ENCODE measurements around the gene LRRC26.

GRCh38 chr9:137136881-137137607, 32.8 kb downstream of the LRRC26 start:
- TF ChIP-seq, protein P1, sequence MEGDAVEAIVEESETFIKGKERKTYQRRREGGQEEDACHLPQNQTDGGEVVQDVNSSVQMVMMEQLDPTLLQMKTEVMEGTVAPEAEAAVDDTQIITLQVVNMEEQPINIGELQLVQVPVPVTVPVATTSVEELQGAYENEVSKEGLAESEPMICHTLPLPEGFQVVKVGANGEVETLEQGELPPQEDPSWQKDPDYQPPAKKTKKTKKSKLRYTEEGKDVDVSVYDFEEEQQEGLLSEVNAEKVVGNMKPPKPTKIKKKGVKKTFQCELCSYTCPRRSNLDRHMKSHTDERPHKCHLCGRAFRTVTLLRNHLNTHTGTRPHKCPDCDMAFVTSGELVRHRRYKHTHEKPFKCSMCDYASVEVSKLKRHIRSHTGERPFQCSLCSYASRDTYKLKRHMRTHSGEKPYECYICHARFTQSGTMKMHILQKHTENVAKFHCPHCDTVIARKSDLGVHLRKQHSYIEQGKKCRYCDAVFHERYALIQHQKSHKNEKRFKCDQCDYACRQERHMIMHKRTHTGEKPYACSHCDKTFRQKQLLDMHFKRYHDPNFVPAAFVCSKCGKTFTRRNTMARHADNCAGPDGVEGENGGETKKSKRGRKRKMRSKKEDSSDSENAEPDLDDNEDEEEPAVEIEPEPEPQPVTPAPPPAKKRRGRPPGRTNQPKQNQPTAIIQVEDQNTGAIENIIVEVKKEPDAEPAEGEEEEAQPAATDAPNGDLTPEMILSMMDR (IDR thresholded peaks at IDR 0.05): no peak
- no peak for TF ChIP-seq POLR2A (IDR thresholded peaks at IDR 0.05)

Data from right lobe of liver (tissue), 4 donors.